ENCODE results near the gene ADIPOQ. TPM values are rescaled to one million over a fixed set of nuclear protein-coding genes. Genes with fewer than 3 reads are reported as not detected.
"Not testable (repeated sequence)": the region's sequence is repeated elsewhere in the genome, so short reads cannot be mapped to it uniquely, and the experiment has no call there.

ADIPOQ gene
- total RNA-seq, 2 donors from 2014 or later = 6.8 to 8.8 TPM

GRCh38 chr3:186902713-186903112 is 60.2 kb downstream of the ADIPOQ start:
- peaks cover 5 to 10% of the 10 kb centered on the region in 2 donors for H3K4me1 ChIP-seq (ENCODE audit: control insufficient read depth in 1 of 2, low read depth in 2 of 2)
- no peaks in the 10 kb centered on the region for H3K36me3 ChIP-seq
- ATAC-seq (ENCODE audit: insufficient number of reproducible peaks, low FRiP score, low read depth) (no peak), DNase-seq (ENCODE audit: low spot score) (no peak)
- no peak for TF ChIP-seq CTCF (IDR thresholded peaks at IDR 0.05)
- H3K27me3 ChIP-seq (replicated peaks; ENCODE audit: insufficient read depth) = no peaks in the 10 kb centered on the region
- H3K27ac ChIP-seq = no peak overlapping the region
- no peak overlapping the region for H3K4me3 ChIP-seq
- no peaks in the 10 kb centered on the region for H3K9me3 ChIP-seq

DNA sequence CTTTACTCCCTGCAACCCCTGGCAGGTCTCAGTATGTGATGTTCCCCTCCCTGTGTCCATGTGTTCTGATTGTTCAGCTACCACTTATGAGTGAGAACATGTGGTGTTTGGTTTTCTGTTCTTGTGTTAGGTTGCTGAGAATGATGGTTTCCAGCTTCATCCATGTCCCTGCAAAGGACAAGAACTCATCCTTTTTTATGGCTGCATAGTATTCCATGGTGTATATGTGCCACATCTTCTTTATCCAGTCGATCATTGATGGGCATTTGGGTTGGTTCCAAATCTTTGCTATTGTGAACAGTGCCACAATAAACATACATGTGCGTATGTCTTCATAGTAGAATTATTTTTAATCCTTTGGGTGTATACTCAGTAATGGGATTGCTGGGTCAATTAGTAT is 61.2 kb downstream of the ADIPOQ start:
- H3K27ac ChIP-seq; H3K9me3 ChIP-seq; H3K4me3 ChIP-seq; H3K27me3 ChIP-seq (replicated peaks; ENCODE audit: insufficient read depth); DNase-seq (ENCODE audit: low spot score); ATAC-seq (ENCODE audit: insufficient number of reproducible peaks, low FRiP score, low read depth); H3K36me3 ChIP-seq: not testable (repeated sequence)
- peaks cover 5 to 10% of the 10 kb centered on the region in 2 donors for H3K4me1 ChIP-seq (ENCODE audit: control insufficient read depth in 1 of 2, low read depth in 2 of 2)

GRCh38 chr3:186907075-186907474 is 64.6 kb downstream of the ADIPOQ start:
- not testable (repeated sequence) for H3K4me1 ChIP-seq (ENCODE audit: control insufficient read depth in 1 of 2, low read depth in 2 of 2); H3K27ac ChIP-seq; H3K9me3 ChIP-seq; H3K4me3 ChIP-seq; DNase-seq (ENCODE audit: low spot score); H3K36me3 ChIP-seq; H3K27me3 ChIP-seq (replicated peaks; ENCODE audit: insufficient read depth); ATAC-seq (ENCODE audit: insufficient number of reproducible peaks, low FRiP score, low read depth)

Other genes starting within 250 kb of the ADIPOQ start
- gene AHSG, start 229.7 kb upstream of the ADIPOQ start, total RNA-seq = not detected
- not detected for gene FETUB, start 202.3 kb upstream of the ADIPOQ start, total RNA-seq
- gene HRG, start 176.7 kb upstream of the ADIPOQ start, total RNA-seq = not detected
- gene KNG1, start 125.4 kb upstream of the ADIPOQ start, total RNA-seq = not detected
- 100 to 1,000 TPM; 297 to 360 TPM for gene EIF4A2, start 59.1 kb upstream of the ADIPOQ start, total RNA-seq
- 10 to 100 TPM in 1 of 2 donors, 1 to 10 TPM in 1; 4.7 to 20.4 TPM for gene RFC4, start 36.2 kb upstream of the ADIPOQ start, total RNA-seq
- gene ST6GAL1, start 87.8 kb downstream of the ADIPOQ start, total RNA-seq = 100 to 1,000 TPM in 1 of 2 donors, 10 to 100 TPM in 1; 89.5 to 141 TPM

Data from thoracic aorta (tissue), 2 donors.